Islet precursor cell (in vitro differentiated cells): ENCODE data around the gene PHACTR1.

ENCODE experiments used
- DNase-seq: peaks from one replicate; pipeline ENCODE4 v3.0.0-alpha.2; 2018

The PHACTR1 gene

GRCh38 chr6:13248584-13248985 lies 532.0 kb downstream of the PHACTR1 start:
- DNase-seq = peak; percentile 51

GRCh38 chr6:13248994-13249393 lies 532.4 kb downstream of the PHACTR1 start:
- no peak for DNase-seq

GRCh38 chr6:13249817-13250216 lies 533.2 kb downstream of the PHACTR1 start:
- no peak for DNase-seq

GRCh38 chr6:13250703-13251102 lies 534.1 kb downstream of the PHACTR1 start:
- DNase-seq = no peak

- no peak for DNase-seq
Observed at GRCh38 chr6:13251242-13251641, 534.7 kb downstream of the PHACTR1 start.

GRCh38 chr6:13252790-13253189 lies 536.2 kb downstream of the PHACTR1 start:
- peak; percentile 29 for DNase-seq

GRCh38 chr6:13253272-13253671 lies 536.7 kb downstream of the PHACTR1 start:
- no peak for DNase-seq

- DNase-seq = no peak
Observed at GRCh38 chr6:13256266-13257001, 539.9 kb downstream of the PHACTR1 start.

GRCh38 chr6:13259393-13259792 lies 542.8 kb downstream of the PHACTR1 start:
- no peak for DNase-seq

GRCh38 chr6:13260101-13260598 lies 543.6 kb downstream of the PHACTR1 start:
- DNase-seq = no peak

GRCh38 chr6:13260831-13261230 lies 544.3 kb downstream of the PHACTR1 start:
- DNase-seq = no peak

- DNase-seq = no peak
Observed at GRCh38 chr6:13261464-13261994, 545.0 kb downstream of the PHACTR1 start.

GRCh38 chr6:13262302-13263230 lies 546.0 kb downstream of the PHACTR1 start:
- no peak for DNase-seq

GRCh38 chr6:13263669-13264068 lies 547.1 kb downstream of the PHACTR1 start:
- no peak for DNase-seq

- DNase-seq = no peak
Observed at GRCh38 chr6:13267142-13267651, 550.6 kb downstream of the PHACTR1 start.

GRCh38 chr6:13268913-13269518 lies 552.4 kb downstream of the PHACTR1 start:
- DNase-seq = peak; percentile 71

- peak; percentile 92 for DNase-seq
Observed at GRCh38 chr6:13272131-13273046, 555.8 kb downstream of the PHACTR1 start.

GRCh38 chr6:13273202-13273930 lies 556.8 kb downstream of the PHACTR1 start:
- DNase-seq = no peak

- peak; percentile 58 for DNase-seq
Observed at GRCh38 chr6:13273931-13274706, 557.6 kb downstream of the PHACTR1 start.
